Smooth muscle cell (in vitro differentiated cells): ENCODE results near the gene GATM. TPM values are rescaled to one million over a fixed set of nuclear protein-coding genes. Genes with fewer than 3 reads are reported as not detected.

Experiments used
- DNase-seq: peaks from one replicate; lab custom pipeline; 2025; ENCODE audit not compliant: unreplicated experiment; lab: John Stamatoyannopoulos, UW
- H2AFZ ChIP-seq: fragments of 200-600 bp; sonication (generic); 2 replicates; pipeline ENCODE4 v1.6.0; 2016; ENCODE audit warnings: antibody characterized with exemption, low read depth, mild to moderate bottlenecking
- H3F3A ChIP-seq: fragments of 200-600 bp; sonication (generic); 2 replicates; pipeline ENCODE4 v1.6.0; 2017; ENCODE audit warnings: antibody characterized with exemption, low read depth
- H3K27ac ChIP-seq: fragments of 200-600 bp; sonication (generic); 2 replicates; pipeline ENCODE4 v1.5.1; 2016; ENCODE audit warnings: low read depth, mild to moderate bottlenecking
- H3K27me3 ChIP-seq: fragments of 200-600 bp; sonication (generic); 2 replicates; pipeline ENCODE4 v1.6.1; 2016; ENCODE audit warnings: low read depth, mild to moderate bottlenecking
- H3K36me3 ChIP-seq: fragments of 200-600 bp; sonication (generic); 2 replicates; pipeline ENCODE4 v1.5.1; 2016; ENCODE audit warnings: low read depth
- H3K4me1 ChIP-seq: fragments of 200-600 bp; sonication (generic); 2 replicates; pipeline ENCODE4 v1.5.1; 2016; ENCODE audit warnings: low read depth
- H3K4me2 ChIP-seq: fragments of 200-600 bp; sonication (generic); 2 replicates; pipeline ENCODE4 v1.6.0; 2016; ENCODE audit warnings: mild to moderate bottlenecking
- H3K4me3 ChIP-seq: fragments of 200-600 bp; sonication (generic); 2 replicates; pipeline ENCODE4 v1.5.1; 2016; ENCODE audit warnings: mild to moderate bottlenecking
- H3K79me2 ChIP-seq: fragments of 200-600 bp; sonication (generic); 2 replicates; pipeline ENCODE4 v1.6.0; 2016; ENCODE audit warnings: low read depth, mild to moderate bottlenecking
- H3K9ac ChIP-seq: fragments of 200-600 bp; sonication (generic); 2 replicates; pipeline ENCODE4 v1.6.0; 2016; ENCODE audit warnings: low read depth
- H3K9me3 ChIP-seq: fragments of 200-600 bp; sonication (generic); replicated peaks from 2 replicates; pipeline ENCODE4 v1.5.1; 2016; ENCODE audit warnings: low read depth
- H4K20me1 ChIP-seq: fragments of 200-600 bp; sonication (generic); 2 replicates; pipeline ENCODE4 v1.6.0; 2016; ENCODE audit warnings: low read depth
- WGBS: methylation state at CpG from one replicate; pipeline ENCODE4 v1.1.7; 2016; ENCODE audit warnings: low lambda C conversion rate; 5-methylcytosine and 5-hydroxymethylcytosine counted together
- polyA plus RNA-seq: library from polyadenylated mRNA; unstranded; fragments of >200 nt; fragmentation: Nextera tagmentation; extraction: Ambion mirVana; gene quantifications from 2 replicates; pipeline ENCODE4 v1.2.1, GENCODE V29; 2016
- total RNA-seq: library from RNA; depleted of rRNA; stranded (reverse); fragments of >200 nt; gene quantifications from 2 replicates; pipeline ENCODE4 v1.2.3, GENCODE V29; 2014
- TF ChIP-seq, protein P1 (sequence below): fragments of 200-600 bp; sonication (generic); IDR thresholded peaks from 2 replicates; pipeline ENCODE4 v1.5.1; 2017; ENCODE audit warnings: borderline replicate concordance, mild to moderate bottlenecking, antibody characterized with exemption; ENCODE audit not compliant: insufficient read depth, poor library complexity, severe bottlenecking

GATM gene
- total and polyA plus RNA-seq, 2 experiments from 2014 or later = 1.1 TPM

DNA sequence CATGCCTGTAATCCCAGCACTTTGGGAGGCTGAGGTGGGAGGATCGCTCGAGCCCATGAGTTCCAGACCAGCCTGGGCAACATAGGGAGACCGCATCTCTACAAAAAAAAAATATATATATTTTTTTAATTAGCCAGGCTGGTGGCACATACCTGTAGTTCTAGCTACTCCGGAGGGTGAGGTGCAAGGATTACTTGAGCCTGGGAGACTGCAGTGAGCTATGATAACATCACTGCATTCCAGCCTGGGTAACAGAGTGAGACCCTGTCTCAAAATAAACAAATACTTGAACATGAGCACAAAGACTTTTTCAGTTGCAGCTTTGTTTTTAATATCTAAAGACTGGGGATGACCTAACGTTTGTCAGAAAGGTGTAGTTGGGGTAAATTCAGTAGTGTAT lies 31.3 kb upstream of the GATM start:
- H3K4me1 ChIP-seq = peaks cover 2% of the 10 kb centered on the region
- no peak for DNase-seq
- no peak overlapping the region for H3K4me2 ChIP-seq
- WGBS = 96% methylated on average over 5 of the region's 5 CpGs
- H3K36me3 ChIP-seq = peaks cover 26% of the 10 kb centered on the region
- no peak overlapping the region for H3K27ac ChIP-seq
- no peak overlapping the region for H3K9ac ChIP-seq
- peaks cover 10% of the 10 kb centered on the region for H3K79me2 ChIP-seq
- no peaks in the 10 kb centered on the region for H3K9me3 ChIP-seq
- H3K27me3 ChIP-seq = no peaks in the 10 kb centered on the region
- H4K20me1 ChIP-seq = peaks cover 13% of the 10 kb centered on the region
- H3K4me3 ChIP-seq = no peak overlapping the region
- TF ChIP-seq, protein P1, sequence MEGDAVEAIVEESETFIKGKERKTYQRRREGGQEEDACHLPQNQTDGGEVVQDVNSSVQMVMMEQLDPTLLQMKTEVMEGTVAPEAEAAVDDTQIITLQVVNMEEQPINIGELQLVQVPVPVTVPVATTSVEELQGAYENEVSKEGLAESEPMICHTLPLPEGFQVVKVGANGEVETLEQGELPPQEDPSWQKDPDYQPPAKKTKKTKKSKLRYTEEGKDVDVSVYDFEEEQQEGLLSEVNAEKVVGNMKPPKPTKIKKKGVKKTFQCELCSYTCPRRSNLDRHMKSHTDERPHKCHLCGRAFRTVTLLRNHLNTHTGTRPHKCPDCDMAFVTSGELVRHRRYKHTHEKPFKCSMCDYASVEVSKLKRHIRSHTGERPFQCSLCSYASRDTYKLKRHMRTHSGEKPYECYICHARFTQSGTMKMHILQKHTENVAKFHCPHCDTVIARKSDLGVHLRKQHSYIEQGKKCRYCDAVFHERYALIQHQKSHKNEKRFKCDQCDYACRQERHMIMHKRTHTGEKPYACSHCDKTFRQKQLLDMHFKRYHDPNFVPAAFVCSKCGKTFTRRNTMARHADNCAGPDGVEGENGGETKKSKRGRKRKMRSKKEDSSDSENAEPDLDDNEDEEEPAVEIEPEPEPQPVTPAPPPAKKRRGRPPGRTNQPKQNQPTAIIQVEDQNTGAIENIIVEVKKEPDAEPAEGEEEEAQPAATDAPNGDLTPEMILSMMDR = no peak
- no peaks in the 10 kb centered on the region for H3F3A ChIP-seq
- H2AFZ ChIP-seq = no peak overlapping the region

DNA sequence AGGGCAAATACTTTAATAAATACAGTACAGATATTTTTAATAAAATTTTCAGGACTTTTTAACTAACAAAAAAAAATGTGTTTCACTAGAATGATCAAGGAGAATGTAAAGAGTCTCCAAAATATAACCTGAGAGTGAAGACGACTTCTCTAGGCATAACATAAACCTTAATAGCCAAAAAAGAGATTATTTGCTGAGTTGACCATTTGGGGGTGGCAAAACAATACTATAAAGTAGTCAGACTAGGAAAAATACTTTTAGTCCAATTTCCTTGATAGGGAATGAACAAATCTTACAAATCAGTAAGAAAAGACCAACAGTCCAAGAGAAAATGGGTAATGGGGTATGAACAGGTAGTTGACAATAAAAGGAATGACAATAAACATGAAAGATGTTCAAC lies 29.4 kb upstream of the GATM start:
- peaks cover 24% of the 10 kb centered on the region for H3K36me3 ChIP-seq
- H3K4me2 ChIP-seq = no peak overlapping the region
- no peak overlapping the region for H2AFZ ChIP-seq
- no peaks in the 10 kb centered on the region for H3F3A ChIP-seq
- peaks cover 12% of the 10 kb centered on the region for H3K4me1 ChIP-seq
- TF ChIP-seq, protein P1 = no peak
- peaks cover 30% of the 10 kb centered on the region for H4K20me1 ChIP-seq
- H3K27ac ChIP-seq = no peak overlapping the region
- no peak for DNase-seq
- H3K4me3 ChIP-seq = no peak overlapping the region
- no peak overlapping the region for H3K9ac ChIP-seq
- no peaks in the 10 kb centered on the region for H3K9me3 ChIP-seq
- no peaks in the 10 kb centered on the region for H3K27me3 ChIP-seq
- 93% methylated on average over 1 of the region's 1 CpG for WGBS
- H3K79me2 ChIP-seq = peaks cover 28% of the 10 kb centered on the region

GRCh38 chr15:45402955-45403877 lies 24.9 kb upstream of the GATM start:
- H3K4me3 ChIP-seq = peak overlapping the region; percentile 92
- peaks cover 31% of the 10 kb centered on the region for H3K79me2 ChIP-seq
- peaks cover 30% of the 10 kb centered on the region for H4K20me1 ChIP-seq
- H3K4me2 ChIP-seq = peak overlapping the region; percentile 90
- H3K27ac ChIP-seq = no peak overlapping the region
- no peaks in the 10 kb centered on the region for H3K9me3 ChIP-seq
- WGBS = 1% methylated on average over 74 of the region's 79 CpGs
- peak overlapping the region; percentile 91 for H2AFZ ChIP-seq
- H3K4me1 ChIP-seq = peaks cover 12% of the 10 kb centered on the region
- H3F3A ChIP-seq = no peaks in the 10 kb centered on the region
- peaks cover 16% of the 10 kb centered on the region for H3K36me3 ChIP-seq
- H3K9ac ChIP-seq = peak overlapping the region; percentile 81
- no peak for DNase-seq
- TF ChIP-seq, protein P1 = no peak
- H3K27me3 ChIP-seq = peaks cover 3% of the 10 kb centered on the region
